Measurements from ENCODE around the gene SIX3. TPM values are rescaled to one million over a fixed set of nuclear protein-coding genes. Genes with fewer than 3 reads are reported as not detected.
A peak's percentile ranks its signal among the peaks of the same experiment; 100 is the strongest.

The SIX3 gene
- total RNA-seq, result not detected

DNA sequence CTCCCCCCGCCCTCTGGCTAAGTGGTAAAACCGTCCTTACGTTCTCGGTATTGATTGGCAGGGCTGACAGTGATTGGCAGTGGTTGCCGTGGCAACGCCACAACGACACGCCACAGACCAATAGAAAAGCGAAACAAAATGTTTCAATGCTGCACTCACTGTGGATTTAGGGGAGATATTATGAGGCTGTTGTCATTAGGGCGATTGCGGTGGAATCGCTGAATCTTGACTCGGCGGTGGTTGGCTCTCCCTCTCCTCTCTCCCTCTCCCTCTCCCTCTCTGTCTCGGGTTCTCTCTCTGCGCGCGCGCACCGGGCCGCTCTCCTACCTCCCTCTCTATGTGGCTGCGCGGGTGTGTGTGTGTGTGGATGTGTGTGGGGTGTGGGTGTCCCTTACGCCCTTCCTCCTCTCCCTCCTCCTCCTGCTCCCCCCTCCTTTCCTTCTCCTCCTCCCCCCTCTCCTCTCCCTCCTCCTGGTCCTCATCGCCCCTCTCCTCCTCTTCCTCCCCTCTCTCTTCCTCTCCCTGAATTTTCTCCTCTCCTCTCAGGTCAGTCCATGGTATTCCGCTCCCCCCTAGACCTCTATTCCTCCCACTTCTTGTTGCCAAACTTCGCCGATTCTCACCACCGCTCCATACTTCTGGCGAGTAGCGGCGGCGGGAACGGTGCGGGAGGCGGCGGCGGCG is at the start of gene SIX3:
Gene SIX3, plus strand, starts transcription at position 152 of the 684 bp plus-strand sequence. Its CDS starts 403 bp downstream, at position 555.
- TF ChIP-seq POLR2A (IDR thresholded peaks at IDR 0.05), result no peak
- TF ChIP-seq, protein P1, sequence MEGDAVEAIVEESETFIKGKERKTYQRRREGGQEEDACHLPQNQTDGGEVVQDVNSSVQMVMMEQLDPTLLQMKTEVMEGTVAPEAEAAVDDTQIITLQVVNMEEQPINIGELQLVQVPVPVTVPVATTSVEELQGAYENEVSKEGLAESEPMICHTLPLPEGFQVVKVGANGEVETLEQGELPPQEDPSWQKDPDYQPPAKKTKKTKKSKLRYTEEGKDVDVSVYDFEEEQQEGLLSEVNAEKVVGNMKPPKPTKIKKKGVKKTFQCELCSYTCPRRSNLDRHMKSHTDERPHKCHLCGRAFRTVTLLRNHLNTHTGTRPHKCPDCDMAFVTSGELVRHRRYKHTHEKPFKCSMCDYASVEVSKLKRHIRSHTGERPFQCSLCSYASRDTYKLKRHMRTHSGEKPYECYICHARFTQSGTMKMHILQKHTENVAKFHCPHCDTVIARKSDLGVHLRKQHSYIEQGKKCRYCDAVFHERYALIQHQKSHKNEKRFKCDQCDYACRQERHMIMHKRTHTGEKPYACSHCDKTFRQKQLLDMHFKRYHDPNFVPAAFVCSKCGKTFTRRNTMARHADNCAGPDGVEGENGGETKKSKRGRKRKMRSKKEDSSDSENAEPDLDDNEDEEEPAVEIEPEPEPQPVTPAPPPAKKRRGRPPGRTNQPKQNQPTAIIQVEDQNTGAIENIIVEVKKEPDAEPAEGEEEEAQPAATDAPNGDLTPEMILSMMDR (IDR thresholded peaks at IDR 0.05 in 4 of 5, conservative IDR thresholded peaks at IDR 0.05 in 1 of 5), result no peak
- in situ Hi-C loops (cut with MboI; ENCODE audit: low sequenced_read_pairs in 4 of 4), result loop anchor here in 1 of 4 donors (25.0 kb wide), 1 partner anchor 904 kb away; no protein-coding TSS in a partner anchor
- H3K9me3 ChIP-seq, result no peaks in the 10 kb centered on the region
- DNase-seq (no peak), ATAC-seq (no peak)
- H3K36me3 ChIP-seq, result no peaks in the 10 kb centered on the region
- intact Hi-C loops (cut with DNase I; ENCODE audit: low total_unique reads), result no loop called here
- H3K27me3 ChIP-seq, result peaks cover 84 to 92% (median 89%) of the 10 kb centered on the region in 3 donors
- H3K4me3 ChIP-seq, result peak within 1 kb of the TSS; percentile 39 to 57 (median 48)
- H3K27ac ChIP-seq, result no peak within 1 kb of the TSS
- peaks cover 8 to 19% of the 10 kb centered on the region in 2 donors for H3K4me1 ChIP-seq

DNA sequence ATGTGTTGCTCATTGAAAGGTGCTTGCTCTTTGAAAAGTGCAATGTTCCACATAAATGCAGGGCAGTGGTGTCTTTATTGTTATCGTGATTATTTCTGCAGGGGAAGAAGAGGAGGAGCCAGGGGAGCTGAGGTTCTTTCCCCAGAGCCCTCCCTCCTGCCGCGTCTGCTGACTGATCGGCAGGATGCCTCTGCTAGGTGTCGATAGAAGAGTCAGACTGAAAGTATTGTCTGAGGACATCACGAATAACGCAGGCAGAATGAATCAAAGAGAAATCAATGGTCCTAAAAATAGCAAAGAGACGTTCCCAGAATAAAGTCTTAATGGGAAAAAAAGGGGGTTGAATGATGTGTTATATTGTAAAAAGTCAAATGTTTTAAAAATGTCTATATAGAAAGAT is 47.4 kb upstream of the SIX3 start:
- Histone ChIP-seq H3K4me3 (no peak overlapping the region), H3K9me3 (no peaks in the 10 kb centered on the region), H3K27me3 (no peaks in the 10 kb centered on the region), H3K27ac (no peak overlapping the region), H3K4me1 (no peaks in the 10 kb centered on the region), H3K36me3 (no peaks in the 10 kb centered on the region)
- in situ Hi-C loops (cut with MboI; ENCODE audit: low sequenced_read_pairs in 4 of 4), result no loop called here
- DNase-seq (no peak), ATAC-seq (no peak)
- intact Hi-C loops (cut with DNase I; ENCODE audit: low total_unique reads), result no loop called here
- TF ChIP-seq, protein P1 (IDR thresholded peaks at IDR 0.05 in 4 of 5, conservative IDR thresholded peaks at IDR 0.05 in 1 of 5), result no peak
- TF ChIP-seq POLR2A (IDR thresholded peaks at IDR 0.05), result no peak

DNA sequence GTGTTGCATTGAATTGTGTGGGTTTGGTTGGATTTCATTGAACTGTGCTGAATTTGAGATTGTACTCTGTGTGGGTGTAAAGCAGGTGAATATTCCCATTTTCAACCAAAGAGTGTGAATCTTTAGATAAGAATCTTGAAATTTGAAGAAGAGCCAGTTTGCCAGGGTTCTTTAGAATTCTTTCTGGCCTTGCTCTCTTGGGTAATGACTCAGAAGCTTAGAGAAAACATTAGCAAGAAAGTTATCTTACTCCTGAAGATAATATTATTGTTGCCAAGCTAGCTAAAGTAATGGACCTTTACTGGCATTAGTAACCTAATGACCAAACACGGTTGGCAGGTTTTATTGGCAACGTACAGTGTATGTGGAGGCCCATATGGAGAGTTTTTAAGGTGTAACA is 46.4 kb upstream of the SIX3 start:
- ATAC-seq, result no peak
- TF ChIP-seq, protein P1 (IDR thresholded peaks at IDR 0.05 in 4 of 5, conservative IDR thresholded peaks at IDR 0.05 in 1 of 5), result no peak
- no peak for TF ChIP-seq POLR2A (IDR thresholded peaks at IDR 0.05)
- DNase-seq, result no peak
- no peaks in the 10 kb centered on the region for H3K4me1 ChIP-seq
- no peaks in the 10 kb centered on the region for H3K9me3 ChIP-seq
- intact Hi-C loops (cut with DNase I; ENCODE audit: low total_unique reads), result no loop called here
- H3K27ac ChIP-seq, result no peak overlapping the region
- no peak overlapping the region for H3K4me3 ChIP-seq
- peaks cover 0 to 2% (median under 1%) of the 10 kb centered on the region in 3 donors for H3K27me3 ChIP-seq
- in situ Hi-C loops (cut with MboI; ENCODE audit: low sequenced_read_pairs in 4 of 4), result no loop called here
- no peaks in the 10 kb centered on the region for H3K36me3 ChIP-seq

DNA sequence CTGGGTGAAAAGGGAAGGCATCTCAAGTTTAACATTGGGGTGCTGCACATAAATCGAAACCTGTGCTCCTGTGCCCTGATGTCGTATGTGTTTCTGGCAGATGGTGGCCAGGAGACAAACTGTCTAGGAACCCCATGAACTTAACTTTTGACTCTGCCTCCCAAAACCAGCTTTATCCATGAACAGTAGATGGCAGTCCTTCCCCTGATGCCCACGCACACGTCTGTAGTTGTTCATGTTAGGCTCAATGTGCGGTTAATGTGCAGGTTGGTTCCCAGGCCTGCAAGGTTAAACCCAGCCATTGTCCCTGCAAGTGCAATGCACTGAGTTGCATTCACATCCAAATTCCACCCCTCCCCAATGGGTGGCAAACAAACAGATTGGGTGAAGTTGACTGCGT is 44.1 kb upstream of the SIX3 start:
- Histone ChIP-seq H3K4me3 (no peak overlapping the region), H3K4me1 (no peaks in the 10 kb centered on the region), H3K27ac (no peak overlapping the region), H3K27me3 (peaks cover 2 to 5% (median 2%) of the 10 kb centered on the region in 3 donors), H3K36me3 (no peaks in the 10 kb centered on the region), H3K9me3 (no peaks in the 10 kb centered on the region)
- DNase-seq (no peak), ATAC-seq (no peak)
- in situ Hi-C loops (cut with MboI; ENCODE audit: low sequenced_read_pairs in 4 of 4), result no loop called here
- intact Hi-C loops (cut with DNase I; ENCODE audit: low total_unique reads), result no loop called here
- TF ChIP-seq, protein P1 (IDR thresholded peaks at IDR 0.05 in 4 of 5, conservative IDR thresholded peaks at IDR 0.05 in 1 of 5), result no peak
